ENCODE measurements around the gene ALPP. TPM values are rescaled to one million over a fixed set of nuclear protein-coding genes. Genes with fewer than 3 reads are reported as not detected.
"Not testable (repeated sequence)": the region's sequence is repeated elsewhere in the genome, so short reads cannot be mapped to it uniquely, and the experiment has no call there.

ALPP gene
- total and polyA plus RNA-seq, 4 donors, result 0.06 to 0.30 (median 0.10) TPM; not detected in 1

DNA sequence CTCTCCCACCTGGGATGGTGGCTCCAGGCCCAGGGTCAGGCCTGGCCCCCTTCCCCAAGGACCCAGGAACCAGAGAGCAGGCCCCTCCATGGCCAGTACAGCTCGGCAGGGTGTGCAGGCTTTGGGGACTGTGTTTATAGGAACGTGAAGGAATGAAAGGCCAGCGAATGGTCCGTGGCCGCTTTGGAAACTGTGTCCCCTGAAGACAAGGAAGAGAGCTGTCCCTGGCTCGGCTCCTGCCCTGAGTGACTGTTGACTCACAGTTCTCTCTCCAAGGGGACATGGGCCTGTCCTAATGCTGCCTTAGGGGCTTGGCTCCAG lies 43.7 kb upstream of the ALPP start:
- not testable (repeated sequence) for DNase-seq (ENCODE audit: low read depth in 4 of 6, low spot score in 6 of 6)

DNA sequence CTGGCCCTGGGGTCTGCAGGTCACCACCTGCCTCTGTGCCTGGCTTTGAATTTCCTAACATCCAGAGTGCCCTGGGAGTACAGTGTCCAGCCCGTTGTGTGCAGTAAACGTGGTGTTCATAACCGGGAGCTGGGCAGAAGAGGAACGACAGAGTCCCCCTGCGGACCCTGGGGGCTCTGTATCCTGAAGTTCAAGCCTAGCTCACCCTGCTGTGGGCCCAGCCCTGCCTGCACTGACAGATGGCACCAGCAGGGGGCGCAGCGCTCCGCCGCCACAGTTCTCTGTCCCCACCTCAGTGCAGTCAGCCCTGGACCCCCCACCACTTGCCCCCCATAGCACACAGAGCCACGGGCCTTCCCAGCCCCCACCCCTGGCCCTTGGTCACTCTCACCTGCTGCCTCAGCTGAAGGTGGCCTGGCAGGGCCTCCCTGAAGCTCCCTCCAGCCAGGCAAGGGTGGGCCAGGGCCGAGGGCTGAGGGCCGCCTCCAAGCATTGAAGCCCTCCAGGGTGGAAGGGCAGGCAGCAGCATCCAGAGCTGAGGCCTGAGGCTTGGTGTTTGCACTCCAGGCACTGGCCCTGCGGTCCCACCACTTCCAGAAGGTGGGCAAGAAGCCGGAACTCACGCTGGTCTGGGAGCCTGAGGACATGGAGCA lies 43.2 kb upstream of the ALPP start:
- not testable (repeated sequence) for H3K27ac ChIP-seq (ENCODE audit: low read depth, low read length); H3K4me3 ChIP-seq (ENCODE audit: low read depth, low read length); DNase-seq (ENCODE audit: low read depth in 4 of 6, low spot score in 6 of 6); H3K4me1 ChIP-seq (ENCODE audit: control insufficient read depth, insufficient read depth, low read length); H3K27me3 ChIP-seq (ENCODE audit: control insufficient read depth, insufficient read depth, low read length); H3K9me3 ChIP-seq (ENCODE audit: control insufficient read depth, insufficient read depth, low read length)
- WGBS (ENCODE audit: insufficient coverage), result 71% methylated on average over 8 of the region's 15 CpGs
- peaks cover 65% of the 10 kb centered on the region for H3K36me3 ChIP-seq (ENCODE audit: control insufficient read depth, insufficient read depth, low read length)

More for the DNA sequence above, 43.7 kb upstream of the ALPP start:
- not testable (repeated sequence) for H3K9me3 ChIP-seq (ENCODE audit: control insufficient read depth, insufficient read depth, low read length); H3K27ac ChIP-seq (ENCODE audit: low read depth, low read length); H3K27me3 ChIP-seq (ENCODE audit: control insufficient read depth, insufficient read depth, low read length); H3K4me1 ChIP-seq (ENCODE audit: control insufficient read depth, insufficient read depth, low read length); H3K4me3 ChIP-seq (ENCODE audit: low read depth, low read length)
- no CpG with 5 or more reads among the region's 6 CpGs for WGBS (ENCODE audit: insufficient coverage)
- peaks cover 65% of the 10 kb centered on the region for H3K36me3 ChIP-seq (ENCODE audit: control insufficient read depth, insufficient read depth, low read length)

DNA sequence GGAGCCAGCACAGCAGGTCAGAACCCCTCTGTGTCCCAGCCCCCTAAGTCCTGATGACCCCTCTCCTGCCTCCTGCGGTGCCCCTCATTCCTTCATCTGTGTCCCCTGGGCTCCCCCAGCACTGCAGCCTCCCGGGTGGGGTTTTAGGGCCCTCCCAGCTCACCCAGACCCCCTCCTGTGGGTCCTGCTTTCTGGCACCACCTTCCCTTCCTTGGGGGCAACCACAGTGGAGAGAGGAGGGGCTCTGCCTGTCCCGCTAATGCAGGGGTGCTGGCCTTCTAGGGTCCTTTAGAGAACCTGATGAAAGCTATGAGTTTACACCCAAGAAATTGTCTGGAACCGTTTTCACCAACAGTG lies 42.7 kb upstream of the ALPP start:
- no peak for DNase-seq (ENCODE audit: low read depth in 4 of 6, low spot score in 6 of 6)
- H3K27ac ChIP-seq (ENCODE audit: low read depth, low read length), result no peak overlapping the region
- no peaks in the 10 kb centered on the region for H3K9me3 ChIP-seq (ENCODE audit: control insufficient read depth, insufficient read depth, low read length)
- H3K27me3 ChIP-seq (ENCODE audit: control insufficient read depth, insufficient read depth, low read length), result no peaks in the 10 kb centered on the region
- H3K36me3 ChIP-seq (ENCODE audit: control insufficient read depth, insufficient read depth, low read length), result peaks cover 61% of the 10 kb centered on the region
- no peak overlapping the region for H3K4me3 ChIP-seq (ENCODE audit: low read depth, low read length)
- WGBS (ENCODE audit: insufficient coverage), result 96% methylated on average over 4 of the region's 4 CpGs
- peaks cover 4% of the 10 kb centered on the region for H3K4me1 ChIP-seq (ENCODE audit: control insufficient read depth, insufficient read depth, low read length)

GRCh38 chr2:232336241-232336736 lies 42.3 kb upstream of the ALPP start:
- H3K27ac ChIP-seq (ENCODE audit: low read depth, low read length), result no peak overlapping the region
- 98% methylated on average over 7 of the region's 15 CpGs for WGBS (ENCODE audit: insufficient coverage)
- peaks cover 61% of the 10 kb centered on the region for H3K36me3 ChIP-seq (ENCODE audit: control insufficient read depth, insufficient read depth, low read length)
- no peaks in the 10 kb centered on the region for H3K9me3 ChIP-seq (ENCODE audit: control insufficient read depth, insufficient read depth, low read length)
- H3K4me3 ChIP-seq (ENCODE audit: low read depth, low read length), result no peak overlapping the region
- no peak for DNase-seq (ENCODE audit: low read depth in 4 of 6, low spot score in 6 of 6)
- H3K27me3 ChIP-seq (ENCODE audit: control insufficient read depth, insufficient read depth, low read length), result no peaks in the 10 kb centered on the region
- peaks cover 4% of the 10 kb centered on the region for H3K4me1 ChIP-seq (ENCODE audit: control insufficient read depth, insufficient read depth, low read length)

- Histone ChIP-seq H3K27ac (ENCODE audit: low read depth, low read length) (no peak overlapping the region), H3K4me3 (ENCODE audit: low read depth, low read length) (no peak overlapping the region), H3K4me1 (ENCODE audit: control insufficient read depth, insufficient read depth, low read length) (peaks cover 4% of the 10 kb centered on the region), H3K9me3 (ENCODE audit: control insufficient read depth, insufficient read depth, low read length) (no peaks in the 10 kb centered on the region), H3K27me3 (ENCODE audit: control insufficient read depth, insufficient read depth, low read length) (no peaks in the 10 kb centered on the region), H3K36me3 (ENCODE audit: control insufficient read depth, insufficient read depth, low read length) (peaks cover 65% of the 10 kb centered on the region)
- WGBS (ENCODE audit: insufficient coverage), result 66% methylated on average over 11 of the region's 18 CpGs
- DNase-seq (ENCODE audit: low read depth in 4 of 6, low spot score in 6 of 6), result peak in 1 of 6 donors; percentile 59
Measured at GRCh38 chr2:232336981-232337720, 41.4 kb upstream of the ALPP start.

DNA sequence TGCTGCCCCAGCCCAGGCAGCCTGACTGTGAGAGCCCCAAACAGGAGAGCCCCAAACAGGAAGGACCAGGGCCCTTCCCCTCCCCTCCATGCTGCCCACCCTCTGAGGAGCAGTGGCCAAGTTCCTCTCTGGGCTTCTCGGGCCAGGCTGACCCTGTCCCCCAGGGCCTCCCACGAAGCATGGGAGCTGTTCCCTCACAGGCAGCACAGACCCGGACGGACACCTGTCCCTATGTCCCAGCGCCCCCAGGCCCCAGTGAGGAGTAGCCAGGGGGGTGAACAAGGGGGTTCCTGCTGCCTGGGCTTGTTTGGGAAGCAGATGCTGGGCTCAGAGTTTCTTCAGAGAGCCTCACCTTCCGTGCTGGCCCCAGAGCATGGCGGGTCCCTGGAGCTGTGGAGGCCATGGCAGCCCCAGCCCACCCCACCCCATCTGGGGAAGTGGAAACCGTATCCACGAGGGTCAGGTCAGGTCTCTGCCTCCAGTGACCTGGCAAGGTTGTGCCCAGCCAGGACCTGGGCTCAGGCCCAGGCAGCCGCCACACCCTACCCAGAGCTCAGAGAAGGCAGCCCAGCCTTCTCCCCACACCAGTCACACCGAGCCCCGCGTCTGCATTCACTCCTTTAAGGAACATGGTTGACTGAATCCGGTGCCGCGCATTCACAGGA lies 40.3 kb upstream of the ALPP start:
- H3K27ac ChIP-seq (ENCODE audit: low read depth, low read length); H3K9me3 ChIP-seq (ENCODE audit: control insufficient read depth, insufficient read depth, low read length); H3K4me3 ChIP-seq (ENCODE audit: low read depth, low read length); H3K27me3 ChIP-seq (ENCODE audit: control insufficient read depth, insufficient read depth, low read length); H3K4me1 ChIP-seq (ENCODE audit: control insufficient read depth, insufficient read depth, low read length); DNase-seq (ENCODE audit: low read depth in 4 of 6, low spot score in 6 of 6): not testable (repeated sequence)
- WGBS (ENCODE audit: insufficient coverage), result 100% methylated on average over 3 of the region's 16 CpGs
- peaks cover 65% of the 10 kb centered on the region for H3K36me3 ChIP-seq (ENCODE audit: control insufficient read depth, insufficient read depth, low read length)

GRCh38 chr2:232338759-232339106 lies 39.8 kb upstream of the ALPP start:
- no peak for DNase-seq (ENCODE audit: low read depth in 4 of 6, low spot score in 6 of 6)

DNA sequence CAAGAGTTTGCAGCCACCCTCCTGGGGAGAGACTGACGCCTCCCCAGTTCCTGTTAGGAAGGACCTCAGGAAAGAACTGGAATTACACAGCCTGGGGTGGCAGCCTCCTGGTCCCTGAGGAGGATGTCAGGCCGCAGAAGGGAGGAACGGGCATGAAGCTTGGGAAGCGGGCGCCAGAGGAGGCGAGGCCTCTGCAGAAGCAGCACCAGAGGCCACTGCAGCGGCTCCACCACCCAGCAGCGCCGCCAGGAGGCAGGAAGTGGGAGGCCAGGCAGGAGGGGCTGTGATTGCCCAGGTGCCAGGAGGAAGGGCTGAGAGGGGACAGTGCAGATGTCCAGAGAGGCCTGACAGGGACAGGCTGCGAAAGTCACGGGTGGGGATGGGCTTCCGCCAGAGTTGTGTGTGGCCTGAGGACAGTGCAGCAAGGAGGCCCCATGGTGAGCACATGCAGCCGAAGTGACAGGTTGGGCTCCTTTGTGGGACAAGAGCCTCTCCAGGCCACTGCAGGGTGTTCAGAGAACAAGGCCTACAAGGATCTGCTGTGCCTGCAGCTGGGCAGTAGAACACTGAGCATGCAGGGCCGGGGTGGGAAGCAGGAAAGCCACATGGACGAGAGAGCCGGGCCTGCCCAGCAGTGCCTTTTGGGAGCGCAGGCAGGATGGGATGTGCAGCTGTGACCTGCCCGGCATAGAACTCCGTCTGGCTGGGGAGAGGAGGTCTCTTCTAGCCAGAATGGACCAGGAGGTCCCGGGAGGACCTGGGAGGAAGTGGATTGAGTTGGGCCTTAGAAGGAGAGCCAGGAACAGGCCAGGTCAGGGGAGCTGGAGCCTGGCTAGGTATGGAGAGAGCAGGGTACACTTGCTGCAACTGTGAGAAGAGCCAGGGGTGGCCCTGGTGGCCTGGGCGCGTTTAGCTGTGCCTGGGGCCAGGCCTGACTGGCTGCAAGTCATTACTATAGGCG lies 39.1 kb upstream of the ALPP start:
- Histone ChIP-seq H3K27me3 (ENCODE audit: control insufficient read depth, insufficient read depth, low read length) (no peaks in the 10 kb centered on the region), H3K4me3 (ENCODE audit: low read depth, low read length) (no peak overlapping the region), H3K36me3 (ENCODE audit: control insufficient read depth, insufficient read depth, low read length) (peaks cover 53% of the 10 kb centered on the region), H3K27ac (ENCODE audit: low read depth, low read length) (no peak overlapping the region), H3K9me3 (ENCODE audit: control insufficient read depth, insufficient read depth, low read length) (no peaks in the 10 kb centered on the region), H3K4me1 (ENCODE audit: control insufficient read depth, insufficient read depth, low read length) (peaks cover 4% of the 10 kb centered on the region)
- DNase-seq (ENCODE audit: low read depth in 4 of 6, low spot score in 6 of 6), result no peak
- 83% methylated on average over 22 of the region's 23 CpGs for WGBS (ENCODE audit: insufficient coverage)

More at GRCh38 chr2:232338759-232339106, 39.8 kb upstream of the ALPP start:
- peaks cover 60% of the 10 kb centered on the region for H3K36me3 ChIP-seq (ENCODE audit: control insufficient read depth, insufficient read depth, low read length)
- peaks cover 4% of the 10 kb centered on the region for H3K4me1 ChIP-seq (ENCODE audit: control insufficient read depth, insufficient read depth, low read length)
- no peak overlapping the region for H3K4me3 ChIP-seq (ENCODE audit: low read depth, low read length)
- no peaks in the 10 kb centered on the region for H3K9me3 ChIP-seq (ENCODE audit: control insufficient read depth, insufficient read depth, low read length)
- H3K27ac ChIP-seq (ENCODE audit: low read depth, low read length), result no peak overlapping the region
- WGBS (ENCODE audit: insufficient coverage), result 100% methylated on average over 2 of the region's 7 CpGs
- H3K27me3 ChIP-seq (ENCODE audit: control insufficient read depth, insufficient read depth, low read length), result no peaks in the 10 kb centered on the region

Measured in spinal cord (tissue), 10 donors.